Peyer's patch (tissue), 4 donors: Measurements from ENCODE around the gene CDC123.

Source experiments
- CTCF ChIP-seq, 6 experiments: fragments of 450-650 bp in 4 of 6; fragments of 200-600 bp in 2 of 6; sonication (generic) in 1 of 6; IDR thresholded peaks; one replicate each; pipeline ENCODE4 v1.5.1; 2017 to 2019; ENCODE audit warnings: antibody characterized with exemption in 6 of 6, mild to moderate bottlenecking in 3 of 6, moderate library complexity in 1 of 6
- POLR2A ChIP-seq, 2 donors: fragments of 450-650 bp; IDR thresholded peaks; one replicate each; pipeline ENCODE4 v1.5.1; 2017; ENCODE audit warnings: antibody characterized with exemption in 2 of 2, mild to moderate bottlenecking in 2 of 2, moderate library complexity in 2 of 2

DNA sequence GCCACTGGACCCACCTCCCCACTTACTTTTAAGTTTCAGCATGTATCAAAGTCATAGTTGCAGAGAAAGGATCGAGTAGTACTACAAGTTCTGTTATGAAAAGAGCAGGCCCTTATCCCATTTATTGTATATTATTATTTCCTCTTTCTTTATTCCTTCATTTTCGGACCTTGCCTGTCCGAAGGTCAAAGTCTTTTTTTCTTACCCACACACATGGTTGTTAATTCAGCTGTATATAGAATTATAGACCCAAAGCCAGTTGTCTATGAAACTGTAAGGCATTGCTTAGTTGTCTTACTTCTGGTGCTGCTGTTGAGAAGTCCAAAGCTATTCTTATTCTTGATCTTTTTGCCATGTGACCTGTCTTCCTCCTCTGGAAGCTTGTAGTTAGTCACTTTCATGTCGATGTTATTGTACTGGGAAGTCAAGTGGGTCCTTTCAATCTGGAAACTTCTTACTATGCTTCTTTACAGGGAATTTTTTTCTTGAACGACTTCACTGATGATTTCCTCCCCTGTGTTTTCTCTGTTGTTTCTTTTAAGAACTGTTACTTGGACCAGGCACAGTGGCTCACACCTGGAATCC lies 8.6 kb upstream of the CDC123 start:
- TF ChIP-seq CTCF (IDR thresholded peaks at IDR 0.05) (no peak), POLR2A (IDR thresholded peaks at IDR 0.05) (no peak)
